RWPE2 (cell line): Measurements from ENCODE around the gene CCDC77.

Experiments
- ATAC-seq: fragments of 200-7000 bp; cut with Tn5 transposase; 3 replicates; pipeline ENCODE4 v1.9.1; 2021; ENCODE audit warnings: low read depth
- DNase-seq: peaks from one replicate; pipeline ENCODE4 v3.0.0-alpha.2; 2020; ENCODE audit warnings: low spot score
- H3K27ac ChIP-seq: fragments of 450-650 bp; 2 replicates; pipeline ENCODE4 v1.5.1; 2017; ENCODE audit warnings: mild to moderate bottlenecking; ENCODE audit not compliant: poor library complexity, severe bottlenecking
- H3K27me3 ChIP-seq: fragments of 250-450 bp; sonication (Bioruptor Pico); 2 replicates; pipeline ENCODE4 v1.5.1; 2021; ENCODE audit warnings: mild to moderate bottlenecking, moderate library complexity; ENCODE audit not compliant: insufficient read depth, poor library complexity, severe bottlenecking
- H3K36me3 ChIP-seq: fragments of 250-450 bp; sonication (Bioruptor Pico); 2 replicates; pipeline ENCODE4 v1.5.1; 2020; ENCODE audit warnings: low read depth, mild to moderate bottlenecking, moderate library complexity
- H3K4me1 ChIP-seq: fragments of 250-450 bp; sonication (Bioruptor Pico); 2 replicates; pipeline ENCODE4 v1.5.1; 2021; ENCODE audit warnings: mild to moderate bottlenecking, moderate library complexity; ENCODE audit not compliant: insufficient read depth, poor library complexity, severe bottlenecking
- H3K4me3 ChIP-seq: fragments of 250-450 bp; sonication (Bioruptor Pico); 2 replicates; pipeline ENCODE4 v1.5.1; 2021; ENCODE audit warnings: mild to moderate bottlenecking, moderate library complexity; ENCODE audit not compliant: severe bottlenecking
- H3K9me3 ChIP-seq: fragments of 250-450 bp; sonication (Bioruptor Pico); 2 replicates; pipeline ENCODE4 v1.5.1; 2021; ENCODE audit warnings: mild to moderate bottlenecking, moderate library complexity; ENCODE audit not compliant: severe bottlenecking
- CTCF ChIP-seq: fragments of 450-650 bp; IDR thresholded peaks from one replicate; pipeline ENCODE4 v1.5.1; 2017; ENCODE audit warnings: mild to moderate bottlenecking, moderate library complexity; ENCODE audit not compliant: poor library complexity, severe bottlenecking

The CCDC77 gene

GRCh38 chr12:454833-455232 lies 53.4 kb downstream of the CCDC77 start:
- TF ChIP-seq CTCF: no peak
- Histone ChIP-seq H3K27ac (no peak overlapping the region), H3K4me3 (no peak overlapping the region), H3K4me1 (no peaks in the 10 kb centered on the region), H3K9me3 (no peaks in the 10 kb centered on the region), H3K36me3 (no peaks in the 10 kb centered on the region), H3K27me3 (peaks cover 4% of the 10 kb centered on the region)
- ATAC-seq (0 out of 3 replicates have a peak, but pooled peaks have one; percentile 13), DNase-seq (no peak)

- no peaks in the 10 kb centered on the region for H3K4me1 ChIP-seq
- TF ChIP-seq CTCF: no peak
- H3K27me3 ChIP-seq: peaks cover 10% of the 10 kb centered on the region
- H3K4me3 ChIP-seq: no peak overlapping the region
- ATAC-seq (no peak), DNase-seq (no peak)
- H3K27ac ChIP-seq: no peak overlapping the region
- H3K36me3 ChIP-seq: no peaks in the 10 kb centered on the region
- no peaks in the 10 kb centered on the region for H3K9me3 ChIP-seq
These were observed 54.4 kb downstream of the CCDC77 start for GRCh38 chr12:455821-456220.

GRCh38 chr12:457676-458075 lies 56.2 kb downstream of the CCDC77 start:
- H3K27me3 ChIP-seq: peaks cover 21% of the 10 kb centered on the region
- H3K36me3 ChIP-seq: no peaks in the 10 kb centered on the region
- ATAC-seq: no peak
- H3K27ac ChIP-seq: no peak overlapping the region
- DNase-seq: no peak
- H3K4me3 ChIP-seq: no peak overlapping the region
- no peaks in the 10 kb centered on the region for H3K9me3 ChIP-seq
- H3K4me1 ChIP-seq: no peaks in the 10 kb centered on the region
- TF ChIP-seq CTCF: no peak

GRCh38 chr12:459050-459429 lies 57.6 kb downstream of the CCDC77 start:
- no peak for TF ChIP-seq CTCF
- no peak for DNase-seq
- H3K27me3 ChIP-seq: peaks cover 21% of the 10 kb centered on the region
- no peak for ATAC-seq
- no peaks in the 10 kb centered on the region for H3K9me3 ChIP-seq
- H3K27ac ChIP-seq: no peak overlapping the region
- peaks cover 4% of the 10 kb centered on the region for H3K4me1 ChIP-seq
- peak overlapping the region; percentile 49 for H3K4me3 ChIP-seq
- no peaks in the 10 kb centered on the region for H3K36me3 ChIP-seq

- Histone ChIP-seq H3K9me3 (no peaks in the 10 kb centered on the region), H3K36me3 (no peaks in the 10 kb centered on the region), H3K27me3 (peaks cover 21% of the 10 kb centered on the region), H3K27ac (no peak within 1 kb of the TSS), H3K4me3 (peak within 1 kb of the TSS; percentile 49), H3K4me1 (peaks cover 4% of the 10 kb centered on the region)
- peak; percentile 59 for ATAC-seq
- no peak for TF ChIP-seq CTCF
- DNase-seq: no peak
These were observed 58.2 kb downstream of the CCDC77 start, which contains the start of gene B4GALNT3 for GRCh38 chr12:459430-460258. Gene B4GALNT3, plus strand, starts transcription at chr12:459939. Its CDS starts 438 bp downstream, at chr12:460377.
